Fibroblast of mammary gland (primary cell): ENCODE measurements around the gene FYN.

ENCODE experiments used
- DNase-seq: peaks from one replicate; pipeline ENCODE4 v3.0.0-alpha.2; 2010; ENCODE audit warnings: low read depth
- H3K4me3 ChIP-seq: 2 replicates; pipeline ENCODE4 v1.5.1; 2011; ENCODE audit warnings: low read depth, mild to moderate bottlenecking, low read length, moderate library complexity; ENCODE audit not compliant: control insufficient read depth
- CTCF ChIP-seq: conservative IDR thresholded peaks from 2 replicates; pipeline ENCODE4 v1.5.1; 2011; ENCODE audit warnings: low read depth, low read length, inconsistent platforms; ENCODE audit not compliant: control insufficient read depth, insufficient read depth

The FYN gene

GRCh38 chr6:111871725-111872400 is 1.4 kb downstream of the FYN start:
- DNase-seq, result peak; percentile 31
- peak overlapping the region; percentile 69 for H3K4me3 ChIP-seq
- TF ChIP-seq CTCF, result no peak

- no peak for DNase-seq
- TF ChIP-seq CTCF, result no peak
- peak overlapping the region; percentile 69 for H3K4me3 ChIP-seq
These were observed 2.0 kb downstream of the FYN start for GRCh38 chr6:111871207-111871606.

GRCh38 chr6:111870742-111871064 is 2.5 kb downstream of the FYN start:
- H3K4me3 ChIP-seq, result no peak overlapping the region
- TF ChIP-seq CTCF, result no peak
- no peak for DNase-seq

- no peak for TF ChIP-seq CTCF
- no peak for DNase-seq
- H3K4me3 ChIP-seq, result no peak overlapping the region
These were observed 3.1 kb downstream of the FYN start for GRCh38 chr6:111870051-111870741.

GRCh38 chr6:111866857-111867256 is 6.4 kb downstream of the FYN start:
- DNase-seq, result peak; percentile 32
- no peak overlapping the region for H3K4me3 ChIP-seq
- TF ChIP-seq CTCF, result no peak

- H3K4me3 ChIP-seq, result no peak overlapping the region
- DNase-seq, result no peak
- no peak for TF ChIP-seq CTCF
These were observed 7.2 kb downstream of the FYN start for GRCh38 chr6:111865909-111866546.
